ENCODE data around the gene MYCBP2.
"Not testable (repeated sequence)": the region's sequence is repeated elsewhere in the genome, so short reads cannot be mapped to it uniquely, and the experiment has no call there.

Gene MYCBP2

DNA sequence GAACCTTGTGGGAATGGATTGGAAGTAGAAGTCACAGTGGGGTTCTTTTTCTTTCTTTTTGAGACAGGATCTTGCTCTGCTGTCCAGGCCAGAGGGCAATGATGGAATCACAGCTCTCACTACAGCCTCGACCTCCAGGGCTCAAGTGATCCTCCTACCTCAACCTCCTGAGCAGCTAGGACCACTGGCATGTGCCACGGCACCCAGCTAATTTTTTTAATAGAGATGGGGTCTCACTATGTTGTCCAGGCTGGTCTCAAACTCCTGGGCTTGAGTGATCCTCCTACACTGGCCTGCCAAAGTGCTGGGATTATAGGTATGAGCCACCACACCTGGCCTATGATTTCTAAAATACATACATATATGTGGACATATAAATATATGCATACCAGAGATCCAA, 111.4 kb downstream of the MYCBP2 start:
- no peak for DNase-seq (ENCODE audit: low read depth in 2 of 2, low spot score in 1 of 2)

DNA sequence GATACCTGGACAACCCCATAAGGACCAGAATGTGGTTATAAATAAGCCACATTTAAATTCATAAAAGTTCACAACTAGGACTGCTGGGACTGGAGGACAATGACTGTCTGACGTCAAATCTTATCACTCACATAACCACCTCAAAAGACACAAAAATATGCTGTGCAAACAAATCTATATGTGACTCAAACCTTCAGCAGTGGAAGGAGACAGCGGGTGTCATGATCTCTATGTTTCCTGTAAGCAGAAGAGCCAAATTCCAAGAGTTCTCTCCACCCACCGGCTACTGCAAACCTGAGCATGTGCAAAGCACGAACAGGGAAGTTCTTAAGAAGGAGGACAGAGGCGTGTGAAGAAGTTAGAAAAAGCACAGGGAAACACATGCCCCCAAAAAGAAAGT, 113.2 kb downstream of the MYCBP2 start:
- no peak for DNase-seq (ENCODE audit: low read depth in 2 of 2, low spot score in 1 of 2)

DNA sequence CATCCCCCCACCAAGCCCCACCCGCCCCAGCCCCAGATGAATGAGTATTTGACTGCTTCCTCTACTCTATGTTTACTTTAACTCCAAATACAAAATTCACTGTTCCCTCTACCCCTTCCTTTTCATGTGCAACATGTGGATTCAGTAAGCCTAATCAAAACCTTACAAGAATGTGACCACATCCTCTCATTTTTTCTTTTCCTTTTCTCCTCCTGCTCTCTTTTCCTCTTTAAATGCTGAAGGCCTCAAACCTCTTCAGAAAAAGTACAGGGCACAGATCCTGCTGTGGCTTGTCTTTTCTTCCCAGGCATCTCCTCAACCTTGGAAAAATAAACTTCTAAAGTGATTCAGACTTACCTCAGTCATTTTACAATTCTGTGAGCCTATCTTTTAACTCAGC, 119.0 kb downstream of the MYCBP2 start:
- DNase-seq (ENCODE audit: low read depth in 2 of 2, low spot score in 1 of 2), result no peak

DNA sequence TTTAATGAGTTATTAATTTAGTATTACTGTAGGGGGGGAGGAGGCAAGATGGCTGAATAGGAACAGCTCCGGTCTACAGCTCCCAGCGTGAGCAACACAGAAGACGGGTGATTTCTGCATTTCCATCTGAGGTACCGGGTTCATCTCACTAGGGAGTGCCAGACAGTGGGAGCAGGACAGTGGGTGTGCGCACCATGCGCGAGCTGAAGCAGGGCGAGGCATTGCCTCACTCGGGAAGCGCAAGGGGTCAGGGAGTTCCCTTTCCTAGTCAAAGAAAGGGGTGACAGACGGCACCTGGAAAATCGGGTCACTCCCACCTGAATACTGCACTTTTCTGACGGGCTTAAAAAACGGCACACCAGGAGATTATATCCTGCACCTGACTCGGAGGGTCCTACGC, 127.9 kb downstream of the MYCBP2 start:
- DNase-seq (ENCODE audit: low read depth in 2 of 2, low spot score in 1 of 2), result not testable (repeated sequence)

DNA sequence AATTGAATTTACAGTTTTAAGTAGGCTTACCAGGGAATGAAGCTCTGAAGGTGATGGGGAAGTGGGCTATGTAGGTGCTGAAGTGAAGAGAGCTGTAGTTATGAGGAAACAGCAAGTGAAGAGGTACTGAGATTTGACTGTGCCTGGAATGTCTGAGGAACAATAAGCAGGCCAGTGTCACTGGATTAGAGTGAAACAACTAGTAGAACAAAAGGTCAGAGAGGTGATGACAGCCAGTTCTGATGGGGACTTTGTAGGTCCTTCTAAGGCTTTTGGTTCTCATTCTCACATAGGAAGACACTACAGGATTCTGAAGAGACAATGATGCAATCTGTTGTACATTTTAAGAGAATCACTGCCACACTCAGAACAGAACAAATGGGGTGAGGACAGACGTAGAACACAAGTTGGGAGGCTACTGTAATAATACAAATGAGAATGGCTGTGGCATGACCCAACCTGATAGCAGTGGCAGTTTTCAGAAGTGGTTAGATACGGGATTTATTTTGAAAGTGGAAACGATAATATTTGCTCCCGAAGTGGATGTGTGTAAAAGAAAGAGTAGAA, 130.8 kb downstream of the MYCBP2 start:
- DNase-seq (ENCODE audit: low read depth in 2 of 2, low spot score in 1 of 2), result no peak

DNA sequence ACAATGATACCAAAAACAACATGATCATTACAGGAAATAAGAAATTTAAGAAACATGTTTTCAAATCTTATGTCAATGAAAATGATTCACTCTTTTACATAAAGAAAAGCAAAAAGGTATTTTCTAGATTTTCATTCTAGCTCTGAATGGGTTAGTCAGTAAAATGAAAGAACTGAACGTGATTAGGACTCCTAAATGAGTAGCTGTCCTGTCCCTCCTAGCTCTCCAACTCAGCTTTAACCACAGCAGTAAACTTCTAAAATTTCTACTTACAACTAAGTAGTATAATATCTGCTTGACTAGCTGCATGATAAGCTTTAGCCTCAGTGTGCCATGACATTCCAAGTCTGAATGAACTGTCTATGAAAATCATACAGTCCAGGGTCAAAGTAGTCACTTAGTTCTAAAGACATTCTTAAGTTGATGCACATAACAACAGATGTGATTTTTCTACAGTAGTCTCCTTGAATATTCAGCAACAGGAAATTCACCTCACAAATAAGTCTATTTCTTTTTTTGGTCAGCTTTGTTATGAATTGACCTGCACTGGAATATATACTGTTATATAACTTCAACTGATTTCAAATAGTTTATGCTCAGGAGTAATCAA, 136.4 kb downstream of the MYCBP2 start:
- no peak for DNase-seq (ENCODE audit: low read depth in 2 of 2, low spot score in 1 of 2)

DNA sequence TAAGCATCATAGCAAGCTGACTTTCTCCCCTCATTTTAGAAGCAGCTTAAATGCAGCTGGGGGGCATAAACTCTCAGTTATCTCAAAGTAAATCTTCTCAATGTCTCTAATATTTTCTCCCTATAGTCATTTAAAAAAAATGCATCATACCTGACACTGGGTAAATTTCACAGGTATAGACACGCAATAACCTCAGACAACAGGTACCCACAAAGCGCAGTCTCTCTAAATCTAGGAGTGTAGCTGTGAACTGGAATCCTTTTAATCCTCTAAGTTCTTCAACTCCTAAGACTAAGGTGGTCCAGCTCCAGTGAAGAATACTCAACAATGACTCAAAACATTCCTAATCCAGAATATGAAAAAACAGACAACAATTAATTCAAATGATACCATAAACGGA, 141.2 kb downstream of the MYCBP2 start:
- DNase-seq (ENCODE audit: low read depth in 2 of 2, low spot score in 1 of 2), result no peak

DNA sequence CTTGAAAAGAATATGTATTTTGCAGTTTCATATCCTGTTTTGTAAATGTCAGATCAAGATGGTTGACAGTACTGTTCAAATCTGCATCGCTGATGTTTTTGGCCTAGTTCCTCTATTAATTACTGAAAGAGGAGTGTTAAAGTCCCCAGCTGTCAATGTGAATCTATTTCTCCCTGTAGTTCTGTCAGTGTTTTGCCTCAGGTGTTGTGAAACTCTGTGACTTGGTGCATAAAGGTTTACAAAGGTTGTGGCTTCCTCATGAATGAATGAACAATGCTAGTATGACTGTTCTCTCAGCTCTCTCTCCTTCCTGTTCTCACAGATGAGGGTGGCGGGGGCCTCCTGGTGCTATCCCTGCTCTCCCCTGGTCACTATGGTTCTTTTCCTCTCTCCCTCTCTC, 142.4 kb downstream of the MYCBP2 start:
- DNase-seq (ENCODE audit: low read depth in 2 of 2, low spot score in 1 of 2), result no peak

DNA sequence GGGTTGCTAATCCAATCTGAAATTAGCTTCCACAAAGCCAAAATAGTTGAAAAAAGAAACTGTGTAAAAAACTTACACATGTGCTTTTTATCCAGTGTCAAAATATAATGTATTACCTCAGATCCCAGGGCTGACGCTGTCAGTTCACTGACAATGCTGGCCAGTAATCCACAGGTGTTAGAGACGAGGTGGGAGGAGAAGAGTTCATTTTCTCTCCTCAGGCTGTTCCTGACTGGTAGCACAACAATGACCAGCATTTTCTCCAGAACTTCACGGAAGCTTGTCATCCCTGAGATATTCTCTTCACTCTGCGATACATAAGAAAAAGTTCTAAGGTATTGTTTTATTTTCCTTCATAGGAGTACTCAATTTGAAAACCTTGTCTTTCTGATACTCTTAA, 146.9 kb downstream of the MYCBP2 start:
- no peak for DNase-seq (ENCODE audit: low read depth in 2 of 2, low spot score in 1 of 2)

DNA sequence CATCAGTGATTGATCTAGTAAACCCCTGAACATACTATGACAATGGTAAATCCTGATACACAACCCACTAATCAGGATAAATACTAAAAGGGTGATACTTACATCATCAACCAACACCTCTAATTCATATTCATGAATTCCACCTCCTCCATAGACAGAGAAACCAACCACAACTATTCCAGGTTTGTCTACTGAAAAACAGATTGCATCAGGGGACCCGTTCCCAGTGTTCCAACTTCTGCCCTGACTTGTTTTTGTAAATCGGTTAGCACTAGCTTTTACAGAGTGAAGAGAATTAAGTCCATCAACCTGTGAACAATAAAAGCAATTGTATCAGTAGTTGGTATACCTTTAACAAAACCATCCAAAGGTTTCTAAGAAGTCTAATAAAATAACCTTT, 149.2 kb downstream of the MYCBP2 start:
- DNase-seq (ENCODE audit: low read depth in 2 of 2, low spot score in 1 of 2), result no peak

DNA sequence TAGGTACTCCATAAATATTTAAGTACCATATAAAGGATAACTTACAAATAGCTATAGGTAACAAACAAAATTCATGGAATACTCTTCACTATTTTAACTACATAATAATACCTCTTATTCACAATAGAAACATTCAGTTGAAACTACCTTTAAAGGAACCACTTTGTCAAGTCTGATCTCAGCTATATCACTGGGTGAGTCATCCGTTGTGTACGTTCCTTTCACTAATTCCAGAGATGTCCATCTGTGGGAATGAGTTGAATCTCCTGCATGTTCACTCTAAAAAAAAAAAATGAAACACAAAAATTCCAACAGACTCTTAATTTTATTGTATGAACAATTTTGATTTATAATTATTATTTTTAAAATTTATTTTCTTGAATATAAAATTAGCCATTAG, 150.5 kb downstream of the MYCBP2 start:
- DNase-seq (ENCODE audit: low read depth in 2 of 2, low spot score in 1 of 2), result no peak

DNA sequence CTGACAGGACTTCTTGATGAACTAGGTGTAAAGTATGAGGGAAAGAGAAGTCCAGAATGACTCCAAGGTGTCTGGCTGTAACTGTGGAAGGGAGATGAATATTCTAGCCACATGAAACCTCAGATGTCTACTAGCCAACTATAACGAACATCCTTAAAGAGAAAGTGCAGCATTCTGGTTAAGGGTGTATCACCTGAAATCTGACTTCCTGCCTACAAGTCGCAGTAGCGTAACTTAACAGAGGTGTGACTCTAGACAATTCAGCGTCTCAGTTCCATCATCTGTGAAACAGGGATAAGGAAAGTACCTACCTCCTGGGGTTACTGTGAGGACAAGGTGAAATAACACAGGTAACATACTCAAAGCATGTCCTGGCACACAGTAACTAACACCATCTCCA, 154.2 kb downstream of the MYCBP2 start:
- DNase-seq (ENCODE audit: low read depth in 2 of 2, low spot score in 1 of 2), result no peak

DNA sequence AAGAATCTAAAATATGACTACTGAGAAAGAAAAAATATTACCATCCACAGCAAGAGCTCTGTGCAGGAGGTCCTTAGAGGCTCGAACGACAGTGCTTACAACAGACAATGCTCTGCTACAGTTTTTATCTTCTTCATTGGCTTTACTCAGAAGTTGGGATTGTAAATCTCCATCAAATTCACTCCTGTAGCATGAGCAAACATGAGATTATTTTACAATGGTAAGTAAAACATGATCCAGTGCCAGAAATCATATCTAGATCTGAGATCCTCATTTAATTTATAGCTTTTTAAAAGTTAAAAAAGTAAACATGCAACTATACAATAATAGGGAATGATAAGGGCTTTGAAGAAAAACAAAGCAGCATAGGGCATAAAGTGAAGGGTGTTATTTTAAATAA, 155.4 kb downstream of the MYCBP2 start:
- no peak for DNase-seq (ENCODE audit: low read depth in 2 of 2, low spot score in 1 of 2)

DNA sequence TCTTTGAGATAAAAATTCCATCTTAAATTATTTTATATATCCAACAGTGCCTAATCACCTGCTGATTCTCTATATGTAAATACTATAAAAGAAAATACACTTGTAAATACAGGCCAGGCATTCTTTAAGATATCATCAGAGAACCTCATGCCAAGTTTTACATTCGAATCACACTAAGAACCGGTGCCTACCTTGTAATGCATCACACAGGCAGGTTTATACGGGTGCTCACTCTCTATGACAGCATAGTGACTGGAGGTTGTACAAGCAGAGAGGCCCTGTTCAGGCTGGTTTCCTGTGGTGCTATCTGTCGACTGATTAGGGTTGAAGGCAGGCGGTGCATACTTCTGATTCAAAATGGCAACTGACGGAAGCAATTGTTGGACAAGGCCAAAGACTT, 158.7 kb downstream of the MYCBP2 start:
- DNase-seq (ENCODE audit: low read depth in 2 of 2, low spot score in 1 of 2), result no peak

DNA sequence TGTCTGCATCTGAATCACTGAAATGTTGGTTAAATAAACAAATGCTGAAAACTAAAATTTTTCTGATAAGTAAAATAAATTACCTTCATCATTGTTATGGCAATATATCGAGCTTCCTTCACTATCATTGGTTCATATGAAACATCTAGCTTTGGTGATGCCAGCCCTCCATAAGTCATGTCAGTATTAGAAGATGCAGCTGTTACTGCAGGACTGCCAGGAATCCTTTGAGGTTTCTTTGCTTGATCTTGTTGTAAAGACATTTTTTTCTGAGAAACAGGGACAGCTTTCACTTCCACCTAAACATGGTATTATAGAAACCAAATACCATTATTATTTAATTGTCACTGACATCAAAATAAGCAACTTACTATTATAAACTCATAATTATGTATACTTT, 176.2 kb downstream of the MYCBP2 start:
- DNase-seq (ENCODE audit: low read depth in 2 of 2, low spot score in 1 of 2), result no peak

DNA sequence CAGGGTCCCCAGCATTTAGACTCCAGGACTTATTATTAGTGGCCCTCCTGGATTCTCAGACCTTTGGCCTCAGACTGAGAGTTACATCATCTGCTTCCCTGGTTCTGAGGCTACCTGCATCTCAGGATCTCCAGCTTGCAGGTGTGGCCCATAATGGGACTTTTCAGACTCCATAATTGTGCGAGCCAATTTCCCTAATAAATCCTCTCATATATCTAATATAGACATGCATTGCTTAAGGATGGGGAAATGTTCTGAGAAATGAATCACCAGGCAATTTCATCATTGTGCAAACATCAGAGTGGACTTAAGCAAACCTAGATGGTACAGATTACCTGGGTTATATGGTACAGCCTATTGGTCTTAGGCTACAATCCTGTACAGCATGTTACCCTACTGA, 183.5 kb downstream of the MYCBP2 start:
- no peak for DNase-seq (ENCODE audit: low read depth in 2 of 2, low spot score in 1 of 2)

DNA sequence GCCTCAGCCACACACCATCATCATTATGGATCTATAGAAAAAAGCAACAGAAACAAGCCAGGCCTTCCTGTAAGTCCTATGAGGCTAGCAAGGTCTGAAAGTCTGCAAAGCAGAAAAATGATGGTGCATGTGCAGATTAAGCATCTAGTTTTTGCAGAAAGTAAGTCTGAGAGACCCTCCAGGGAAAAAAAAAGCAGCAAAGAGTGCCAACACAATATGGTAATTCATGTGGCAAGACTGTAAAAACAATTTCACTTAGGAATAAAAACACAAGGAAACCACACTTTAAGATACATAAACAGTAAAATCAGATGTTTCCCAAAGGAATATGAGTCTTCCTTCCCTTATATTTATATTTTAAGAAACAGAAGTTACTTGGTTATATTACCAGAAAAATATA, 187.6 kb downstream of the MYCBP2 start:
- DNase-seq (ENCODE audit: low read depth in 2 of 2, low spot score in 1 of 2), result no peak

DNA sequence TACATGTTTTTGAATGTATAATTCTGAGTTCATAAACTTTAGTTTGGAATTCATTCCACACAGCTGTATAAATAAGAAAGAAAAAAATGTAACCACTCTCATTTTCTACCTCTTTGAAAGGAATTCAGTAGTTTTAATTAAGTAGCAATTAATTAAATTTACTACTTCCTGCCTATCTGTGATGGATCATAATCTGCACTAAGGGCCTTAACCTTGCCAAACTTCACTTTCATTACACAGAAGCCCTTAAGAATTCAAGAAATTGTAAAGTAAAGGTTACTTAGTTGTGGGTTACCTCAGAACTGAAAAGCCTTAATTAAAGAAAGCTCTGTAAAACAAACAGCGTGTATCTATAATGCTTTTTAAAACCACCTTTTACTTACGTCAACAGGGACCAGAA, 188.1 kb downstream of the MYCBP2 start:
- DNase-seq (ENCODE audit: low read depth in 2 of 2, low spot score in 1 of 2), result no peak

DNA sequence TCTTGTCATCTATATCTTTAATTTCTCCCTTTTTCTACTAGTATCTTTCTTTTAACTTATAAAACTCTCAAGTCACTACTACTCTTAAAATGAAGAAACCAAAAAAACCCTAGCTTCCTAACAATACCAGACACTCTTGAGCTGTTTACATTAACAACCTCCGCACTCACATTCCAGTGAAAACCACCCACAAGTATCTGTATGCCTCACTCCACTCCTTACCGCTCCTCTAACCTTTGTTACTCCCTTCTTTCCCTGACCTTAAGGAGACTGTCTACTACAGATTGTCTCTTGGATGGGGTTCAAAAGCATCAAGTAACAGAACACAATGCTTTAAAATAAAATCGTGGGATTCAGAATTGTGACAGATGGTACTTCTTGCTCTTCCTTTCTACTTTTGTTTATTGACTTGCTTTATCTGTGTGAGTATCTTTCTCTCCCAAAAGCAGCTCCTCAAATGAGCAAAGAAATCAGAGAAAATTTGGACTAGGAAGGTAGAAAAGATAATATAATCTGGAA, 189.9 kb downstream of the MYCBP2 start:
- DNase-seq (ENCODE audit: low read depth in 2 of 2, low spot score in 1 of 2), result no peak

DNA sequence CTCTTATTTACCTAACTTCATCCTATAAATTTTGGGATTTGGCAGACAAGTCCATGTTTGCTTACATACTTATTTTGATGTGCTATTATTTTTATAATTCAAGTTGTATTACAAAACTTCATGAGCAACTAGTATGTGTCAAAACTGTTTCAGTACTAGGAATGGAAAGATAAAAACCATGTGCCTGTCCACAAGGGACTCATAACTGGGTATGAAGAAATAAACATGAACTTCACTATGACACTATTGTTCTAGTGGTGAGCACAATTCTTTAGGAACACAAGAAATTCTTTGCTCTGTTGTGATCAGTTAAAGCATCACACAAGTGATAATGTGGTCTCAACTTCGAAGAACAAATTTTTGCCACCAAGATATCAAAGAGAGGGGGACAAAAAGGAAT, 202.5 kb downstream of the MYCBP2 start:
- DNase-seq (ENCODE audit: low read depth in 2 of 2, low spot score in 1 of 2), result no peak

DNA sequence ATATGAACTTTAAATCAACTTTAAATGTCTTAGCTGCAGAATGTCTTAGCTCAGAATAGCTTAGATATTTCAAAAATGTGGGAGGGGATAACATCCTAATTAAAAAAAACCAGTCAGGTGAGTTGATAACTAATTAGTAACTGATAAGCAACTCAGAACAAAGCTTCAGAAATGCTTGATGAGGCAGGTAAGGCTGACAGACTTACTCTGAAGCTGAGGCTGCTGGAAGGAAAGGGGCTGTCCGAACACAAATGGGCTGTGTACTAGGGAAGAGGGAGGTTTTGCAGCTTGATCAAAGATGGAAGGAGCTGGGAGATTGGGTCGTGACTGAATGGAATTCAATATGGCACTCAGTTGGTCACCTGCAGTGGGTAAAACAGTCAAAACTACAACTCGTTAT, 208.8 kb downstream of the MYCBP2 start:
- DNase-seq (ENCODE audit: low read depth in 2 of 2, low spot score in 1 of 2), result no peak

DNA sequence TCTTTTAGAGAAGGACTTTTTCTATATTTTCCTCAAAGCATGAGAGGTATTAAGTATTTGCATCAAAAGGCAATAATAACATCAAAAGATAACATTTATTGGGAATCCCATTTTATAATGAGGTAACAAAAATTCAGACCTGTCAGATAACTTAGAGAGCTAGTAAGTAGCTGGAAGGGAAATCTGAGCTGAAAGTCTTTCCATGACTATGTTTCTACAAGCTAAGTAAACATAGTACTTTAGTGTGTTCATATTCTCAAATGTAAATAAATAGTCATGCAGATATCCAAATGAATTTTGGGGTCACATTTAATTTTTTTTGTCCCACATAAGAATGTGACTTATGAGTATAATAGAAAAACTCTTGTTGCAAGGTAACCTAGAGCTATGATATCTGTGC, 212.6 kb downstream of the MYCBP2 start:
- no peak for DNase-seq (ENCODE audit: low read depth in 2 of 2, low spot score in 1 of 2)

DNA sequence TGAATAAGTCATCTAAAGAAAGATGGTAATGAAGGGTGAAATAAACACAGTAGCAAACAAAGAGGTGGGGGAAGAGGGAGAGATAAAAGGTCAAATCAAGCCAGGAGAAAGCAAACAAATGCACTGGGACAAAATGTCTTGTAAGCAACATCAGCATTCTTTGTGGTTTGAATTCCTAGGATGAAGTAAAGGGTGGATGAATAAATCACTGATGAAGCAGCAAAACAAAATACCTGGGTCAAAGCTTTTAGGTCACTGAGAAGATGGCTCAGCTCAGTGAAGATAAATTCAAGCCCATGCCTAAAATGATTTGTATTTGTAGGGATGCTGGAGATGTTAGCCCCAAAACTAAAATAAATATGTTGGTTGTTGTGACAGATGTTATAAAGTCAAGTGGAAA, 213.4 kb downstream of the MYCBP2 start:
- no peak for DNase-seq (ENCODE audit: low read depth in 2 of 2, low spot score in 1 of 2)
